Activated CD8-positive, alpha-beta memory T cell treated with anti-CD3 and anti-CD28 coated beads, Interleukin-2, amount 50 U/mL, for 1 hour (primary cell): ENCODE data around the gene PIP5K1A.
"Not testable (repeated sequence)": the region's sequence is repeated elsewhere in the genome, so short reads cannot be mapped to it uniquely, and the experiment has no call there.

Source experiments
- DNase-seq: peaks from one replicate; pipeline ENCODE4 v3.0.0-alpha.2; 2020; ENCODE audit errors: extremely low read depth

Gene PIP5K1A

DNA sequence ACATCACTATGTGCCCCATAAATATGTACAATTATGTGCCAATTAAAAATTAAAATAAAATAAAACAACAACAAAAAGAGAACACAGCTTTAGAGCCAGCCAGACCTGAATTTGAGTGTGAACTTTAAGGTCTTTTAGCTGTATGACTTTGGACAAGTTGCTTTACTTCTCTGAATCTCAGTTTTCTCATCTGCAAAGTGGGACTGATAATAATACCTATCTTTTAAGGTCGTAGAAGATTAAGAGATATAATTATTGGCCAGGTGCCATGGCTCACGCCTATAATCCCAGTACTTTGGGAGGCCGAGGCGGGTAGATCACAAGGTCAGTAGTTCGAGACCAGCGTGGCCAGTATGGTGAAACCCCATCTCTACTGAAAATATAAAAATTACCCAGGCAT lies 5.0 kb upstream of the PIP5K1A start:
- DNase-seq, result no peak

DNA sequence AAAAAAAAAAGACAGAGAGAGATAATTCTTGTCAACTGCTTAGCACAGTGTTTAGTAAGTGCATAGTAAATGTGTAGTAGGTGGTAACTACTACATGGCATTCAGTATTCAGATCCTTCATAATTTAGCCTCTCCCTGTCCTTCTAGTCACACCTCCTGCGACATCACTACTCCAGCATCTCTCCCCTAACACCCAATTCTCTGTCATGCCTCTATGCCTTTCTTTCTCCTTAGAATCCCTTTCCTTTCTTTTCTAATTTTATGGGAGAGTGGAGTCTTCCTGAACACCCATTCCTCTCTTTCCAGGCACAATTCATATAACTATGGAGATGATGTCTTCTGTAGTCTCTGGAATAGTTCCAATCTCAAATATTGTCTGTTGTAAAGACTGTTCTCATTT lies 4.5 kb upstream of the PIP5K1A start:
- DNase-seq, result no peak

DNA sequence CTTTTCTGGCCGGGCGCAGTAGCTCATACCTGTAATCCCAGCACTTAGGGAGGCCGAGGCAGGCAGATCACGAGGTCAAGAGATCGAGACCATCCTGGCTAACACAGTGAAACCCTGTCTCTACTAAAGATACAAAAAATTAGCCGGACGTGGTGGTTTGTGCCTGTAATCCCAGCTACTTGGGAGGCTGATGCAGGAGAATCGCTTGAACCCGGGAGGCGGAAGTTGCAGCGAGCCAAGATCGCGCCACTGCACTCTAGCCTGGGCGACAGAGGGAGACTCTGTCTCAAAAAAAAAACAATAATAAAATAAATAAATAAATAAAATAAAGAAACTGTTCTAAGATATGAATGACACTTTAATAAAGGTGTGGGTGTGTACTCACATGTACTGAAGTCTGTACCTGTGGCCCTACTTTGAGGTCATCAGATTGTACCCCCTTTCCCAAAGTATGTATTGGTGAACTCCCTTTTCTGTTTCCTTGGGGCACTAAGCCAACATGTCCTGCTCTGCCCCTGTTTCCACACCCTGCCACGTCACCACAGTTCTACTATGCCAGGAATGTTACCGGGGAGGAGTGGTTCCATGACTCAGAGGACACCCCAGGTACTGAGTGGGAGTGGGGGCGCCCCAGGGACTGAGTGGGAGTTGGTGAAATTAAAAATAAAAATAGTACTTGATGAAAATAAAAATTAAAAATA lies 3.3 kb upstream of the PIP5K1A start:
- DNase-seq, result not testable (repeated sequence)

DNA sequence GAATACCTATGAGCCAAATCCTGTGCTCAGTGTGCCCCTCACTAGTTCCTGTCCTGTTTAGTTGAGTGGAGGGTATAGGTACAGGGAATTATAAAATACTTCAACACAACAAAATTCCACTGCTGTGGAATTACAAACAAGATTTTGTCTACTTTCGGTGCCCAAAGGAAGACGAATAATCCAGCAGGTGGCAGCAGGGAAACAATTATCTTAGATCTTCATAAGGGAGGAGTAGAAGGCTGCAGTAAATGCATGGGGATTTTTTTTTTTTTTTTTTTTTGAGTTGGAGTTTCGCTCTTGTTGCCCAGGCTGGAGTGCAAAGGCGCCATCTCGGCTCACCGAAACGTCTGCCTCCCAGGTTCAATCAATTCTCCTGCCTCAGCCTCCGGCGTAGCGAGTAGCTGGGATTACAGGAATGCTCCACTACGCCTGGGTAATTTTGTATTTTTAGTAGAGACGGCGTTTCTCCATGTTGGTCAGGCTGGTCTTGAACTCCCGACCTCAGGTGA lies 2.0 kb upstream of the PIP5K1A start:
- peak; percentile 14 for DNase-seq

DNA sequence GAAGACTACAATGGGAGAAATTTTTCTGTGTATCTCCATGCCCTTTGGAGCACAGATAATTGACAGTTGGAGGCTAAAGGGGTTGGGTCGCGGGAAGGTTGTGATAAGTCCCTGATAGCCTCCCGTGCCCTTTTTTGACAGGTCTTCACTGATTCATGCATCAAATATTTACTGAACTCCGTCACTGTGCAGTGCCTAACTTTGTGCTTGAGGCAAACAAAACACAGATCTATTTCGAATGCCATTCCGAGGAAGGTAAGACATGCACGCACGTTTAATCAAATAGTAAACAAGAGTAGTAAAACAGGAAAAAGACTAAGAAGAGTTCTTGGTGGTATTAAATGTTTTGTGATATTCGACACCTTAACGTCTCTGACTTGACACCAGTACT lies 494 bp upstream of the PIP5K1A start:
- DNase-seq, result no peak

DNA sequence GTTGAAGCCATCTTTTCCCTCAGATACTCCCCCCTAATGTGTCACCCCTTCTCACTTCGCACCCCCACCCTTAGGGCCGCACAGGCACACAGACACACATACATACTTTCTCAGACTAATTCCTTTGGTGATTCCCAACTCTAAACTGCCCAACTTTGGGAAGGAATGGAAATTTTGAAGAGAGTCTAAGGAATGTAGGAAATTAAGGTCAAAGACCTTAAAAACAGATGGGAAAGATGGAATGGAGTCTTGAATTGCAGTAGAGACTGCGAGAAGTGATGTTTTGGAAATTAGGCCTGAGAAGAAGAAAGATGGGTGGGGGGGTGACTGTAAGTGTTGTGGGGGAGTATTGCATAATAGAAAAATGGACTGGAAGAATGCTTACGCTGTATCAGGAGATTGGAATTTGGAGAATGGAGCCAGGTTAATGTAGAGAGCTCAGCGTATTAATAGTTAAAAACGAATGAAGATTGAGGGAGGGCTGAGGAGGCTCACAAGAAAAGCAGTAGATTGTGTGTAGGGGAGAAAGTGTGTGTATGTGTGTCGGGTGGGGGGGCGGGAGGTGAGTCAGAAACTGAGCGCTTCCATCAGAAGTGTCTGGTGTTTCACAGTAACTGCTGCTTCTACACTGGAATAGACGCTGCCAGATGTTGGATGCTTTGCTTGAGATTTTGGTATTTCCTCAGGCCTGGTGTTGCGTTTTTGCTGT lies 1.7 kb downstream of the PIP5K1A start:
- no peak for DNase-seq

DNA sequence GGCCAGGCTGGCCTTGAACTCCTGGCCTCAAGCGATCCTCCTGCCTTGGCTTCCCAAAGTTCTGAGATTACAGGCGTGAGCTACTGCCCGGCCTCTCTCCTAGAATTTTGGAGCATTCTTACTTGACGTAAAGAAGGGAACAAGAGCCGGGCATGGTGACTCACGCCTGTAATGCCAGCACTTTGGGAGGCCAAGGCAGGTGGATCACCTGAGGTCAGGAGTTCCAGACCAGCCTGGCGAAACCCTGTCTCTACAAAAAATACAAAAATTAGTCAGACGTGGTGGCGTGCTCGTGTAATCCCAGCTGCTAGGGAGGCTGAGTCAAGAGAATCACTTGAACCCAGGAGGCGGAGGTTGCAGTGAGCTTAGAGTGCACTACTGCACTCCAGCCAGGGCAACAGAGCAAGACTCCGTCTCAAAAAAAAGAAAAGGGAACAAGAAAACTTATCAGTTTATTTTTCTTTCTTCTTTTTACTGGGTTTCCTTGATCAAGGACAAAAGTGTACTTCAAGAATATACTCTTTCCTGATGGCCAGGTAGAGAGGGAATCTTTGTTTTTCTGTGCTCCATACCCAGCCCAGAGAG lies 7.1 kb downstream of the PIP5K1A start:
- DNase-seq, result not testable (repeated sequence)

DNA sequence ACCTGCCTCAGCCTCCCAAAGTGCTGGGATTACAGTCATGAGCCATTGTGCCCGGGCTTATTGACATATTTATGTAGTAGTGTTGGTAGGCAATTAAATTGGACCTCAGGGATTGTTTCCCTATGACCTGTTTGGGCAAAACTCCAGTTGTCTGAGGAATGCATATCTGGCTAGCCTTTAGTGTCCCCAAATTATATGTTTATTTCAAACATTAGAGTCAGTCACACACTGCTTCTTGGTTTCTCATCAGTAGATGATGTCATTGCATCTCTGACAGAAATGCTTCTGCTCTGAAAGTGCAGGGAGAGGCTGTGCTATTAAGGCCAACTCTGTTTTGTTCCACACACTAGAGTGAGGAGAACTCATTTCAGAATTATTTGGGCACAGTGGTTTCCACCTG lies 12.5 kb downstream of the PIP5K1A start:
- DNase-seq, result no peak

DNA sequence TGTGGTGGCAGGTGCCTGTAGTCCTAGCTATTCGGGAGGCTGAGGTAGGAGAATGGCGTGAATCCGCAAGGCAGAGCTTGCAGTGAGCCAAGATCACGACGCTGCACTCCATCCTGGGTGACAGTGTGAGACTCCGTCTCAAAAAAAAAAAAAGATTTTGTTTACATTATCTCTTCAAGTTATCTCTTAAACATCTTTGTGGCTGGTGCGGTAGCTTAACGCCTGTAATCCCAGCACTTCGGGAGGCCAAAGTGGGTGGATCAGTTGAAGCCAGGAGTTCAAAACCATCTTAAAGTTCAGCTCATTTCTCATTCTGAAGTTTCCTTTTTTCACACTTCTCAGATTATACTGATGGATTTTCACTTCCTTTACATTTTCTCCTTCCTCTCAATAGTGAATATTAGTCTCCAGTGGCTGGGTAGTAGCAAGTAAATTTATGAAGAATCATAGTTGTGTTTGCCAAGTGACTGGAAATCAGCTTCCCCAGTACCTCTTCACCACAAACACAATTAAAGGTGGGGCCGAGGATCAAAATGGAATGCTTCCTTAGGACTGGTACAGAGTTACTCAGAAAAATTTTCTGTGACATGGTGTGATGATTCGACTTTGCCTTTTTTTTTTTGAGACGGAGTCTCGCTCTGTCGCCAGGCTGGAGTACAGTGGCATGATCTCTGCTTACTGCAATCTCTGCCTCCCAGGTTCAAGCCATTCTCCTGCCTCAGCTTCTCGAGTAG lies 13.8 kb downstream of the PIP5K1A start:
- no peak for DNase-seq

DNA sequence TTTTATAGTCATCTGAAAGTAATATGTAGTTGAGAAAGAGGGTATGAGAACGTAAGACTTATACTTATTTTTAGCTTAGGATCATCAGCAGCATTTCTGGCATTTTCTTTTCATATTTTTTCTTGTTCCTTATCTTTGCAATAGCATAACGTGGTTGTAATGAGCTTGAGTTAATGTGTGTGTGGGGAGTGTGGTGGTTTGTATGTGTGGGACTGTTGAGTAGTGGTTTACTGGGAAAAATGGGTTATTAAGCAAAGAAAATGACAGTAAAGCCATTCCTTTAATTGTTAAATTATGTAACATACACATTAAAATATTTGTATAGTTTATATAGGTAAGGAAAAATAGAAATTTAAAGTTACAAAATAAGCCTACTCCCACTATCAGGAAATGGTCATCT lies 15.2 kb downstream of the PIP5K1A start:
- no peak for DNase-seq

DNA sequence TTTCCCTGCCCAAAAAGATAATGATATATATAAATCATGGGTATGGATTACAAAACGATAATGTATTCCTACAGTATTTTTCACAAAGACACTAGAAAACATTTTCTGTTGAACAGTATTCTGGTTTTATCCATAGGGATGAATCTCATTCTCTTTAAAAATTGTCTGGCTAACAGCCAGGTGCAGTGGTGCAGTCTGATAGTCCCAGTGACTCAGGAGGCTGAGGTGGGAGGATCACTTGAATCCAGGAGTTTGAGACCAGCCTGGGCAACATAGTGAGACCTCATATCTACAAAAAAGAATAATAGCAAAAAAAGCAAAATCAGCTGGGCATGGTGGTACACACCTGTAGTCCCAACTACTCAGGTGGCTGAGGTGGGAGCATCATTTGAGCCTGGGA lies 23.3 kb downstream of the PIP5K1A start:
- DNase-seq, result no peak

DNA sequence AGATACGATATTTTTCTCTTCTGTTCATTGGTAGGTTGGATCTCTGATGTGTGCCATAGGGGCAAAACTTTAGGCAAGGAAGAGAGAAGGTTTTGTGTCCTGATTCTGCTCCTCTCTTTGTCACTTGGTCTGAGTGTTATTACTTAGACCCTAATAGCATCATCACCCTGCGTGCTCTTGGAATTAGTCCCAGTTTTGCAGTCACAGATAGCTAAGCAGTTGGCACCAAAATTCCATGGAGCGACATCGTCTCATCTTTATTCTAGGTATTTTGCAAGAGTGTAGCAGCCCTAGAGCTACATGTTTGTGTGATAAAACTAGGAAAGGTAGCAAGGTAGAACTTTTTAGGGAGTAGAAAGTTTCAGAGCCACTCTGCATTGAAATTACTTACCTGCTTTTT lies 23.8 kb downstream of the PIP5K1A start:
- no peak for DNase-seq

DNA sequence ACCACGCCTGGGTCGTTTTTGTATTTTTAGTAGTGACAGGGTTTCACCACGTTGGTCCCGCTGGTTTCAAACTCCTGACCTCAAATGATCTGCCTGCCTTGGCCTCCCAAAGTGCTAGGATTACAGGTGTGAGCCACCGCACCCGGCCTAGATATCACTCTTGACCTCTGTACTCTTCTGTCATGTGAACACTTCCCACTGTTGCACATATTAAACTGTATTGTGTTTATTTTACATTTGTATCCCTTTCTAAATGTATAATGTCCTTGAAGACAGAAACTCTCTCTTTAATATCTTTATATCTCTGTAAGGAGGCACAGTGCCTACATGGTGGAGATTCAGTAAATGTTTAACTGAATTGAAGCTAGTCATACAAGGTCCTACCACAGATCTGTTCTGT lies 36.9 kb downstream of the PIP5K1A start:
- DNase-seq, result no peak

DNA sequence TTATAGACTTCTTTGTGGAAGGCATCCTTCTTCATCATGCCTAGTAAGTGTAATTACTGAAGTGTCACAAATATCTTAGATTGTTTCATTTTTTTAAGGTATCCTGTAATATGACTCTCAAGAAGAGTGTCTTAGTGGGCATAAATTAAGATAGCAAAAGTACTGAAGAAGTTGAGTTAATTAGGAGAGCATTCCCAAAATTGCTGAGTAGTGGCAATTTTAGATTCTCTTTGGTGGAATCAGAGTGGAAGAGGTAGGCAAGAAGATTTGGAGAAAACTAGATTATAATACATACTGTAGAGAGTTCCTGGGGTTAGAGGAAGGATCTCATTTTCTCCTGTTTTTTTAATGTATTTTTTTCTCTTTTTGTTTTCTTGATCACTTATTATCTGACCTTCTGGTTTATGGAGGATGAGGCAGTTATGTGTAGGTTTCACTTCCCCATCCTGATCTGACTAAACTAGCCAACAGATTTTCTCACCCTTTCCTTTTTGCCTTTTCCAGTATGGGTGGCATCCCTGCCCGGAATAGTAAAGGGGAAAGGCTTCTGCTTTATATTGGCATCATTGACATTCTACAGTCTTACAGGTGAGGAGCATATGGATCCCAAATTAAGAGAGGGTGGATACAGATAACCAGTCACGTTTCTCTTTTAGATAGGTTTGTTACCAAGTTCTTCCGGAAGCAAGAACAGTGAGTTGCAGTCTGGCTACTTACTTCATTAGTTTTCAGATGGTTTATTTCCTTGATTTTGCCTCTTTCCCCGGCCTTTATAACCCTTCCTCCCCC lies 39.5 kb downstream of the PIP5K1A start:
- no peak for DNase-seq

DNA sequence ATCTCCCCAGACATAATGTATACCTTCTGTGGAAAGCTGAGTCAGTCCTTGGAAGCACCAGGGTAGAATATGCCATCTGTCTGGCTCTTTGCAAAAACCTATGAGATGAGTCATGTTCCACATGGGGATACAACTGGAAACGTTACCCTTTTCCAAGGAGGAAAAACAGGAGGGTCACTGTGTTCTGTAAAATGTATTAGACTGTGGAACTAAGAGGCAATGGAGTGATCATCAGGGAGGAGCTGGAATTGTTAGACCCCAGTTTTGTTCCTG lies 40.1 kb downstream of the PIP5K1A start:
- no peak for DNase-seq

DNA sequence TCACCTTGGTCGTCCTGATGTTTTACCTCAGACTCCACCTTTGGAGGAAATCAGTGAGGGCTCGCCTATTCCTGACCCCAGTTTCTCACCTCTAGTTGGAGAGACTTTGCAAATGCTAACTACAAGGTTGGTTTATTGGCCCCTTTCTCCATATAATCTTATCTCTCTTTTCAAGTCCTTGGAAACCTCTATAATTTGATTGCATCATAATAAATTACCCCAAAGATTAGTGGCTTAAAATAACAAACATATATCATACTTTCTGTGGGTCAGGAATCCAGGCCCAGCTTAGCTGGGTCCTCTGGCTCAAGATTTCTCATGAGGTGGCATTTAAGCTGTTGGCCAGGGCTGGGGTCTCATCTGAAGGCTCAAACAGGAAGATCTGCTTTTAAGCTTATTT lies 44.1 kb downstream of the PIP5K1A start:
- no peak for DNase-seq

DNA sequence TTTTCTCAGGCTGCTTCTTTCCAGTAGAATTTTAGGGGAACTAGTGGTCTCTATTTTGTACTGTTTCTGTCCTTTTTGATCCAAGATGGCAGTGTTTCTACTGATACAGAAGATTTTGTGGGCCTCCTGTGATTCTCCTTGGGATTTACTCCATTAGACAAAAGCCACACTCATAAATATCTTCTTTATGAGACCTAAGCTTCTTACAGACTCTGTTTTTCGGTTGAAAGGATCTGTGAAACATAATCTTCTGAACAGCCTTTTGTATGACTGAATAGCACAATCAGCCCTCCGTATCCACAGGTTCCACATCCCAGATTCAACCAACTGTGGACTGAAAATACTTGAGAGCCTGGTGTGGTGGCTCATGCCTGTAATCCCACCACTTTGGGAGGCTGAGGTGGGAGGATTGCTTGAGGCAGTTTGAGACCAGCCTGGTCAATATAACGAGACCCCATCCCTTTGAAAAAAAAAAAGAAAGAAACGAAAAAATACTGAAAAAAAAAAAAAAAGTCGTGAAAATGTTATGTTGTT lies 45.4 kb downstream of the PIP5K1A start:
- DNase-seq, result no peak

DNA sequence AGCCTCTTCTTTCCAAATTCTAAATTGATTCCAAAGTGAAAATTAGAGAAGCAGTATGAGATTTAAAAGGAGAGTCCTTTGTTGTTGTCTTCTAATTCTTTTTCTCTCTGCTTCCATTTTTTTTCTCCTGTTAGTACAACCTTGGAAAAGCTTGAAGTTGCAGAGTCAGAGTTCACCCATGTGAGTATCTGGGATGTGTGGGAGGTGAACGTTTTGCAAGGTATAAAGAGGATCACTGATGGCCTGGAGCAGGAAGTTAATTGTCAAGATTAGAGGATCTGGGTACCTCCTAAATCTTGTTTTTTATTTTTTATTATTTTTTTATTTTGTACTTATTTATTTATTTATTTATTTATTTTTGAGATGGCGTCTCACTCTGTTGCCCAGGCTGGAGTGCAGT lies 48.4 kb downstream of the PIP5K1A start:
- no peak for DNase-seq

DNA sequence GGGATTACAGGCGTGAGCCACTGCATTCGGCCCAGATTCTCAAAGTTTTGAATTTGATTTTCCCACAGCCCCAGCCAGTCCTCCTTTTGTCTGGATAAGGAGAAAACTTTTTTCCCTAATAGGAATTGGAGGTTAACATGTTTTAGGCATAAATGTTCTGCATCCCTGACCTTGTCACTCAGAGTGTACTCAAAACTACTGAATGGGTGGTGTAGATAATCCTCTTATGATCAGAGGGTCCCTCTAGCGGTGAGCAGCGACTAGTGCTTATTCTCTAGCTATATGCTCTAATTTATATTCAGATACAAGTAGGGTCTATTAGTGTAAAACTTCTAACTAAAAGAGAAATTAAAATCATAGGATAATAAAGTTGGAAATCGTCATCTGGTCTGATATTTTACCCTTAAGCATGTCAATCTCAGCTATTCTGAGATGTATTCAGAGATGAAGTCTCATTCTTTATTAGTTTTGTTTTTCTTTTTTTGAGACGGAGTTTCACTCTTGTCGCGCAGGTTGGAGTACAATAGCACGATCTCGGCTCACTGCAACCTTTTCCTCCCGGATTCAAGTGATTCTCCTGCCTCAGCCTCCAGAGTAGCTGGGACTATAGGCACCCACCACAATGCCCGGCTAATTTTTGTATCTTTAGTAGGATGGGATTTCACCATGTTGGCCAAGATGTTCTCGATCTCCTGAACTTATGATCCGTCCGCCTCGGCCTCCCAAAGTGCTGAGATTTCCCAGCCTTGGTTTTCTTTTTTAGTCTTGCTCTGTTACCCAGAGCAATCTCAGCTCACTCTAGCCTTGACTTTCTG lies 53.5 kb downstream of the PIP5K1A start:
- DNase-seq, result peak; percentile 38
